ENCODE data around the gene NBPF15.
"Not testable (repeated sequence)": the region's sequence is repeated elsewhere in the genome, so short reads cannot be mapped to it uniquely, and the experiment has no call there.

Gene NBPF15, protein sequence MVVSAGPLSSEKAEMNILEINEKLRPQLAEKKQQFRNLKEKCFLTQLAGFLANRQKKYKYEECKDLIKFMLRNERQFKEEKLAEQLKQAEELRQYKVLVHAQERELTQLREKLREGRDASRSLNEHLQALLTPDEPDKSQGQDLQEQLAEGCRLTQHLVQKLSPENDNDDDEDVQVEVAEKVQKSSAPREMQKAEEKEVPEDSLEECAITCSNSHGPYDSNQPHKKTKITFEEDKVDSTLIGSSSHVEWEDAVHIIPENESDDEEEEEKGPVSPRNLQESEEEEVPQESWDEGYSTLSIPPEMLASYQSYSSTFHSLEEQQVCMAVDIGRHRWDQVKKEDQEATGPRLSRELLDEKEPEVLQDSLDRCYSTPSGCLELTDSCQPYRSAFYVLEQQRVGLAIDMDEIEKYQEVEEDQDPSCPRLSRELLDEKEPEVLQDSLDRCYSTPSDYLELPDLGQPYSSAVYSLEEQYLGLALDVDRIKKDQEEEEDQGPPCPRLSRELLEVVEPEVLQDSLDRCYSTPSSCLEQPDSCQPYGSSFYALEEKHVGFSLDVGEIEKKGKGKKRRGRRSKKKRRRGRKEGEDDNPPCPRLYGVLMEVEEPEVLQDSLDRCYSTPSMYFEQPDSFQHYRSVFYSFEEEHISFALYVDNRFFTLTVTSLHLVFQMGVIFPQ

DNA sequence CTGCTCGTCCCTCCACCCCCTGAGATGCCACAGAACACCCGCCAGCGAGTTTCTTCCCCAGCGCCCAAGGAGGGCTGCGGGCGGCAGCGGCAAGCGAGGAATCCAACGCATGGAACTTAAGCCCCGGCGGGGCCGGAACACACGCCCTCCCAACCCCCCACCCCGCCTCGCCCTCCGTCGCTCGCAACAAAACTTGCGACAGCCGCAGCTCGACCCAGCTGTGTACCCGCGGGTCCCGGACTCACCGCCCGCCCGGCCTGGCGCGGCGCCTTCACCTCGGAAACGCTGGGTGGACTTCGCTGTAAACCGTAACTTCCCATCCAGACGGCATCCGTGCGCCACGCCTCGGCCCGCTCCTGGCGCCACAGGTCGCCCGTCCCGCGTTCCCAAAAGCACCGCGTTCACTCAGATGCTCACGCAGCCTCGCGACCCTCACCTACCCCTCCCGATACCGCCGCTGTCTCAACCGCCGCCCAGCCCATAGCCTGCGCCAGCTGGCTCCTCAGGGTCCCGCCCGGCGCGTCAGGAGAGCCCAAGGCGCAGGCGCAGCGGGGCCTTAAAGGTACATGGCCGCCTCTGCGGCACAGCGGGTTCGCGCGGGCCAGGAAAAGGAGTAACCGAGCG is at the start of gene NBPF15:
Gene NBPF15, minus strand, starts transcription at position 534 of the 624 bp plus-strand sequence. CDS start 21,666 bp downstream, outside the sequence.
- DNase-seq (ENCODE audit: low spot score) = peak; percentile 27

DNA sequence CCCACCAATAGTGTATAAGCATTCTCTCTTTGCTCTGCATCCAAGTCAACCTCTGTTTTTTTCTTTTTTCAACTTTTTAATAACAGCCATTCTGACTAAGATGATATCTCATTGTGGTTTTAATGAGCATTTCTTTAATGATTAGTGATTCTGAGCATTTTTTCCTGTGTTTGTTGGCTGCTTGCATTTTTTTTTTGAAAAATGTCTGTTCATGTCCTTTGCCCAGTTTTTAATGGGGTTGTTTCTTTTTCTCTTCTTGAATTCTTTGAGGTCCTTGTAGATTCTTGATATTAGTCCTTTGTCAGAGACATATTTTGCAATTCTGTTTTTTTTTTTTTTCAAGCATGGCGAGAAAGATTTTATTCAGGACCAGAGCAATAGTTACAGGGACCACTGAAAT is 35.0 kb upstream of the NBPF15 start:
- not testable (repeated sequence) for DNase-seq (ENCODE audit: low spot score)

DNA sequence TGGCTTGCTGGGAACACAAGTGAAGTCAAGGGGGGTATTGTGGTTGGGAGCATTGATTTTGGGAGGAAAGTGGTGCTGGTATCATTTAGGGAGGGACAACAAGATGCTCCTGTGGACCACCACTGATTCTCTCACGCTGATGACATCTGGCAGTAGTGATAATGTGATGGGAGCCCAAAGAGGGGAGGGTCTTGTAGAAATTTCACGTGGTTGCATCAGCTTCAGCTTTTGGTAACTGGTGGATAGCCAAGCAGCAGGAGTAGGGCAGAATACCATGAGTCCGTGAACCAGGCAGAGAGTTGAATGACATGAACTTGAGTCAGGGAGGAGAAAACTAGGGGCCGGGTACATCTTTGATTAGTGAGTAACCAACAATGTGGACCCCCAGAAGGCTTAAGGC is 32.7 kb upstream of the NBPF15 start:
- peak; percentile 27 for DNase-seq (ENCODE audit: low spot score)

DNA sequence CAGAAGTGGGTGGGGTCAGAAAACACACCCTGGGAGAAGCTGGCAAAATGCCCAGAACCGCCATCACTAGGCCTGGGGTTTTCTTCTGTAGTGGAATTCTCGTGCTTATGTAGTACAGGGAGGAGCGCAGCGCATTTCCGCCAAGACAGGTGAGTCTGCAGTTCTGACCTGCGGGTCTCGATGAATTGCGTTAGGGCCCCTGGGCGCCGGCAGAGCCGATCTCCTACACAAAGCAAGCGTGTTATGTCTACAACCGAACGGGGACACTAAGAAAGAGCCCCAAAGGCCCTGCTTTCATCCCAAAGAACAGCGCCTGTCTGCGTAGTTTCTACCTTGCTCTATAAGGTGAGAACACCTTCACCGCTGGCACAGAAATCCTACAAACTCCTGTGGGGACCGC is 28.9 kb upstream of the NBPF15 start:
- not testable (repeated sequence) for DNase-seq (ENCODE audit: low spot score)

DNA sequence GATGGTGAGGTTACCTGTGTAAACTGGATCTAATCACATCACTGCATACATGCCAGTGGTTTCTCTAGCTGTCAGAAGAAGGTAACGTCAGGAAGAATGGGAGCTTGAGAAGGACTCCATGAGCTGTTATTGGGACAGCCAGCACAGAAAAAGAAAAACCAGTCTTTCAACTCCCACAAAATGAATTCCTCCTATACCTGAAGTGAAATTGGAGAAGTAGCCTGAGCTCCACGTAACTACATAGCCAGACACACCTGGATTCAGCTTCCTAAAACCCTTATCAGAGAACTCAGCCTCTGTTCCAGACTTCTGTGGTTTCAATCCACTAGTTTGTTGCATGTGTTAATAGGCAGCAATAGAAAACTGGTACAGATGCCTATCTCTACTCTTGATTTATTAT is 25.5 kb upstream of the NBPF15 start:
- DNase-seq (ENCODE audit: low spot score) = peak; percentile 0

DNA sequence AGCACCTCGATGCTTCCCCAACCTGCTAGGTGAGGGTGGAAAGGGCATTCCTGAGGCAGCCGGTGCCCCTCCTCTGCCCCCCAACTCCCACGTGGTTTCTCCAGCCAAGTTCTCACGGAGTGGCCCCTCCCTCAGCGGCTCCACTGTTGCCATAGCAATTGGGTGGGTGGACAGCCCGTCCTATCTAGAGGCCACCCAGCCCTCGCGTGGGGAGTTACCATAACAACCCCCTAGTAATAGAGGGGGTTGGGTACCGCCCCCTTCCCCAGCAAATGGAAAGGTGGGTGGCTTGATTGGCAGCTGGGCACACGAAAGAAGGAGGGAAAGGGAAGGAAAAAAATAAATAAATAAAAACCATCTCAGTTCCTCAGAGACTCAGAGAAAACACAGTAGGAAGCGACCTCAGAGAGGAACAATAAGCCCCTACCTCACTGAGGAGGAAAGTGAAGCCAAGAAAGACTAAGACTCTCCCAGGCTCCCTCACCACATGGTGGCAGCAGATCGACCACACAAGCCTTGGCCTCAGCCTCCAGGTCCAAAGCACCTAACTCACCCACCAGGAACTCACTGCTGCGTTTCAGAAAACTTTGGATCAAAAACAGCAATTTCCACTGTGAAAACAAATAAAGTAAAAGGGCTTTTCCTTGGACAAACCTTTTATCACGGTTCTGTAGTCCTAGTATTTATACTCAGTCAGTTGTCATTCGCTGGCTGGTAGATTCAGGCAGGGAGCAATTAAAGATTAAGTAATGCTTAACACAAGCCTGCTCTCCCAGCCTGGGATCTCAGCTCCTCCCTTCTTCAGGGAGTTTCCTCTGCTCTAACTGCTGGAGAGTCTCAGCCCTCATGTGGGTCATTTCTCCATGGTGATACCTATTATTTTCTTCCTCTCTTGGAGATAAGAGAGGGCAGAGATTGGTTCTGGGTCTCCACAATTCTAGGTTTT is 23.9 kb upstream of the NBPF15 start:
- DNase-seq (ENCODE audit: low spot score) = not testable (repeated sequence)

DNA sequence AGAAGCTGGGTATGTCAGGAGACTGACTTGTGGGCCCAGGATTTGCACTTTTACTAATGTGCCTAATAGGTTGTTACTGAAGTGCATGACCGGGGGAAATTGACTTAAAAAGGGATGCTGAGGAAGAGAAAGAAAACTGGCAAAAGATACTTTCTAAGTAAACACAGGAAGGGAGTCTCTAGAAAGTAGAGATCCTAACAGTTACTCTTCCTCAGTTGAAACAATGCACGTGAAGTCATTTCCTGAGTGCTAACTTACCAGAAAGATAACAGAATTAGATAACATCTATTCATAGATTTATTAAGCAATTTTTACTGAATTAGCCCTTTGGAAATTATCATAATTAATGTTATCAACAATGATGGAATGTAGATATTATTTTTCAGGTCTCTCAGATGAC is 12.4 kb upstream of the NBPF15 start:
- not testable (repeated sequence) for DNase-seq (ENCODE audit: low spot score)

DNA sequence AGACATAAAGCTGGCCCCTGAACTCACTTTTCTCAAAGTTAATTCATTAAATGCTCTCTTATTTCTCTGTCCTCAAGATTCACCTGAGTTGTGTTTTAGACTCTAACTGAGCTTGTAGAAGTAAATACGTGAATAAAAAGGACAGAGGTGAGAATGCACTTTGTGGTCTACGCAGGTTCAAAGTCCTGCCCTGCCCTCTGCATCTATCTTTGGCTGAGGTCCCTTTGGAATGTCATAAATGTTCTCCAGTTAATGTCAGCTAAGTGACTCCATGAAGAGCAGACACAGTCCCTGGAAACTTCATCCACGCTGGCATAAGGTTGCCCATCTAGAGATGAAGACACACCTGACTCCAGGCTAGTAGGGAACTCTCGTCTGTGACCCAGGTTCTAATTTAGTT is 10.0 kb upstream of the NBPF15 start:
- DNase-seq (ENCODE audit: low spot score) = peak; percentile 41

DNA sequence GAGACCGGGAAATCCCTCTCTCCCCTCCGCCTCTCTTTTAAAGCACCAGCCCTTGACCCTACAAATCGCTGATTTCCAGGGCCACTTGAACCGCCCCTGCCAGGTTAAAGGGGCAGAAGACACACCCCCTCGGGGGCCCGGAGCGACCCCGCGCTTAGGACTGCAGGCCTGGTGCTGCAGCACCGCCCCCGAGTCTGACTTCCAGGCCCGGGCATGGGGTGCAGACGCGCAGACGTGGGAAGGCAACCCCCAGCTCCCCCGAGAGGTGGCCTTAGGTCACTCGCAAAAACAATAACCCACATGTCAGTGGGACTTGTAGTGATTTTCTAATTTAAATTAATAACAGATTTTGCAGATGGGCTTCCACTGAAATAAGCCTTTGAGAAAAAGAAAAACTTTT is 309 bp upstream of the NBPF15 start:
- DNase-seq (ENCODE audit: low spot score) = not testable (repeated sequence)

DNA sequence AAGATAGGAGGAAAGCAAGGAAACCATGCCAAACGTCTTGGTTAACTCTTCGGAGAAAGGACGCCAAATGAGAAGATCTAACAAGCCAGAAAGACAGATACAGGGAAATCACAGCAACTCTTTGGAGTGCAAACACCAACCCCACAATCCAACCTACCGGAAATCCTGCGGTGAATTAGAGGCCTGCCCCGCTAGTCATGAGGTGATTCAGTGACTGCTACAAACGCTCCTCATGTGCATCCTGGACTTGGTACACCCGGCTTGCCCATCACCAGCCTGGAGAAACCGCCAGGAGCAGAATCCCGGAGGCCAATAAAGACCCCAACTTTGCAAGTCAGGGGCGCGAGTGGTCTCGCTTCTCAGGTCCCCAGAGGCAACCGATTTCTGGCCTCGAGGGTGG is 783 bp downstream of the NBPF15 start:
- DNase-seq (ENCODE audit: low spot score) = not testable (repeated sequence)

DNA sequence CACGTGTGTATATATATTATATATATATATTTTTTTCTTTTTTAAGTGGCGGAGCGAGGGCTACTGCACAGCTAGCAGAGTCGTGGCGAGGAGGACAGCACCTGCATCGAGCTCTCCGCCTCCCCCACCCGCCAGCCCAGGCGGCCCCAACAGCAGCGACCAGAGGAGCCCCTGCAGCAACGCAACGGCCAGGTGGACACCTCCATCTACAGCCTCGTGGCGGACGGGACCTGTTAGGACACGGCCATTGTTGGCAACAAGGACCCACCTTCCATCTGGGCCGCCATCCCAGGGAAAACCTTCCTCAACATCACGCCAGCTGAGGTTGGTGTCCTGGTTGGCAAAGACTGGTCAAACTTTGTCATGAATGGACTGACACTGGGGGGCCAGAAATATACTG is 19.1 kb downstream of the NBPF15 start:
- not testable (repeated sequence) for DNase-seq (ENCODE audit: low spot score)

DNA sequence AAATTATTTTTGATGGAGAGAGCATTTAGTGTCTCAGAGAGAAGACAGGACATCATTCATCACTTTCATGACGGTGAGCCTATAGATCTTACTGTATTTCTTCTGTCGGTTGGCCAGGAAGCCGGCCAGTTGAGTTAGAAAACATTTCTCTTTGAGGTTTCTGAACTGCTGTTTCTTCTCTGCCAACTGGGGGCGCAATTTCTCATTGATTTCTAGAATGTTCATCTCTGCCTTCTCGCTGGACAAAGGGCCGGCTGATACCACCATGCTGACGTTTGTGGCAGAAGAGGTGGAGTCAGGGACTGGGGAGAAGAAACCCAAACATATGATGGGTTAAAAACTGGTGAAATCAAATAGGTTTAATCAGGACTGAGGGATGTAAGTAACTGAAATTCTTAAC is 21.7 kb downstream of the NBPF15 start:
- DNase-seq (ENCODE audit: low spot score) = not testable (repeated sequence)

DNA sequence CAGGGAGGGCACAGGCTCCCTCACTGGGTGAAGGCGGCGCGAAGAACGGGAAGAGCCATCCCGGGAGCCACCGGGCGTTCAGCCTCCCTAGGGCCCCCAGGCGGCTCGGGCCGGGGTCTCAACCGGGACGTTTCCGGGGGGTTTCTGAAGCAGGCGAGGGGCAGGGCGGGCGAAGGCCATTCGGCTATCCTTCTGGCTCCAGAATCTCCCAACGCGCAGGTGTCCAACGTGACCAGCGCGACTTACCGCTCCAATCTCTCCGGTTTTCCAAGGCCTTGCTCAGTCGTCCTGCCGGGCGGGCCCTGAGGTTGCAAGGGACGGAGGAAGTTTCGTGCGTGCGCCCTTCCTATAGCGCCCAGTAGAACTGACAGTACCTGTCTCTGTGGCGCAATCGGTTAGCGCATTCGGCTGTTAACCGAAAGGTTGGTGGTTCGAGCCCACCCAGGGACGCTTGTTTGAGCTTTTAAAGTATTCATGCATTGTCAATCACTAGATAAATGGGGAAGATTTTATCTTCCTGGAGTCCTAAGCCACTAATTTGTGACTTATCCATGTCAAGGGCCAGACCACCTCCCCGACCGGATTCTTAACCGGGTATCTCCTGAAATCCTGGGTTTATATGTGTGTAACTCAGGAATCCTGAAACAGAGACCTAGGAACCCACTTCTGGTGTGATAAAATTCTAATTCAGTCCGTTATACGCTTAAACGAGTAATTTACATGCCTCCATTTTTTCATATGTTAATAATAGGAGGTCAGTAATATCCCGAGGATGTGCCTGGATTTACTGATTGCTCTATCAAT is 42.4 kb downstream of the NBPF15 start:
- peak; percentile 51 for DNase-seq (ENCODE audit: low spot score)

DNA sequence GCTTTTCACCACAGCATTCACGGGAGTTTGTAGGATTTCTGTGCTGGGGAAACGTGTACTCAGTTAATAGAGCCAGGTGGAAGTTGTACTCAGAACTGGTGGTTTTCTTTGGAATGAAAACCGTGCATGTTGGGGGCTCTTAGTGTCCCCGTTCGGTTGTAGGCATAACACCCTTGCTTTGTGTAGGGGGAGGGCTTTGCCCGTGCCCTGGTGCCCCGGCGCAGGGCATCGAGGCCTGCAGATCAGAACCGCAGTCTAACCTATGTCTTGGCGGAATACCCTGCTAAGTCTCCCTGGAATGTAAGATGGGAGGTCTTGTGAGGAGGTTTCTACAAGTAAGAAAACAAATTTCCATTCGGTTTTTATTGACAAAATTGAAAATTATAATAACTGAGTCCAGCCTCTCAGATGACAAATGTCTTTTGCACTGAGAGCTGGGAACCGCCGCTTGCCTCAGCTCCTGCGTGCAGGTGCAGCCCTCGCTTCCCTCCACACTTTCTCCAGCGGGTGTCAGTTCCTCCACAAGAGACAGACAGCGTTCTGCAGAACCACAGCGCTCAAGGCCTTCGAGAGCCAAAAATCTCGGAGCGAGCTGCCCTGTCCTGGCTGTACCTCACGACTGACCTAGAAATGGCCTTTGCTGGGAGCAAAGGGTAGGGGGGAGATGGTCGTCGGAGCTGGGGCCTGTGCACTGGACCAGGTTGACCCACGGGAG is 47.9 kb downstream of the NBPF15 start:
- DNase-seq (ENCODE audit: low spot score) = not testable (repeated sequence)

DNA sequence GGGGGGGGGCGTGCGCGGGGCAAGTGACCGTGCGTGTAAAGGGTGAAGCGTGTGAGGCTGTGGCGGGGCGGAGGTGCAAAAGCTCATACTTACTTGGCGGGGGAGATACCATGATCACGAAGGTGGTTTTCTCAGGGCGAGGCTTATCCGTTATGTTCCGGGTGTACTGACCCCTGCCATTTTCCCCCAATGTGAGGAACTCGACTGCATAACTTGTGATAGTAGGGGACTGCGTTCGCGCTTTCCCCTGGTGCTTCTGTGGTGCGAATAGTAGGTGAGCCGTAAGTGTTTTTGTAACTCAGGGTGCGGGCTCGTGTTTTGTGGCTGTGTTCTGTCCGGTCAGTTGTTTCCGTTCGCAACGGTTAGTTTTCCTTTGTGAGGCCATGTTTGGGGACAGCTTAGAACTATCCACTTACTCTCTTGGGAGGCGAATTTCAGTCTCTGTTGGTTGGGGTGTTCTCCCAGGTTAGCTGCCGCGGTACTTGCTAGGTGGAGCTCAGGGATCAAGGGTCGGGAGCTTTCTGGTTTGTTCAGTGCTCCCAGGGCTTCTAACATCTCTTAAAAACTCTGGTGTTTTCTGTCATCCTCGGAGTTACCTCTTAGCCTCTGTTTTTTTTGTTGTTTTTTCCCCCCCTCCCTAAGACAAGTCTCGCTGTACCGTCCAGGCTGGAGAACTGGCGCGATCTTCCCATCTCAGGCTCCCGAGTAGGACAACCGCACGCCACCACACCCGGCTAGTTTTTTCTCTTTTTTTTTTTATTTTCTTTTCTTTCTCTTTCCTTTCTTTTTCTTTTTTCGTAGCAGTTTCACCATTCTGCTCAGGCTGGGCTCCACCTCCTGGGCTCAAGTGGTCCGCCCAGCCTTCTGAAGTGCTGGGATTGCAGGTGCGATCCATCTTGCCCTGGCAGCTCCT is 48.7 kb downstream of the NBPF15 start:
- DNase-seq (ENCODE audit: low spot score) = peak; percentile 96

DNA sequence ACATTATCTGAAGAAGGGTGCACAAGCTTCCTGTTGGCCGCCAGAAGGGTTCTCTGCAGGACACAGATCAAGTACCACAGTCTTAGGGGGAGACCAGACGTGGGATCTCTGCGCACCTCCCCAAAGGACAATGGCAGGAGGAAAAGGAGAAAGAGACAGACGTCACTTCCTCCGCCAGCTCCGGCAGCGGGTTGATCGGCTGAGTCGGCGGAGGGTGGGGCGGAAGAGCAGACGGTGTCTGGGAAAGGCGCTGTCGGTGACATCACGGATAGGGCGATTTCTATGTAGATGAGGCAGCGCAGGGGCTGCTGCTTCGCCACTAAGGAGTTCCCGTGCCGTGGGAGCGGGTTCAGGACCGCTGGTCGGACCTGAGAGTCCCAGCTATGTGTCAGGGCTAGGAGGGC is 49.4 kb downstream of the NBPF15 start:
- DNase-seq (ENCODE audit: low spot score) = peak; percentile 68

DNA sequence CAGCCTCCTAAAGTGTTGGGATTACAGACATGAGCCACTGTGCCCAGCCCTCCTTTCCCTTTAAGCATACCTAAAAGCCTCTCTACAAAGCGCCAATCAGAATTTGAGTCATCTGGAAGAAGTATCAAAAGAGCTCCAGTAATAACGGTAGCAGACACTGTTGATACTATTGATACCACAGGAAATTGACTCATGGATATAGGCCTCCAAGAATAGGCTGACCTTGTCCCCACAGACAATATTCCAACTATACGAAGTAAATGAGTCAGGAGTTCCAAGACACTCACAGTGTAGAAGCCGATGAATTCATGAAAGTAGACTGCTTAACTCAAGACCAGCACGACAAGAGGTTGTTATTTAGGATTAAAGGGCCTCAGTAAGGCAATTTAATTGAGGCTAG is 58.7 kb downstream of the NBPF15 start:
- not testable (repeated sequence) for DNase-seq (ENCODE audit: low spot score)

DNA sequence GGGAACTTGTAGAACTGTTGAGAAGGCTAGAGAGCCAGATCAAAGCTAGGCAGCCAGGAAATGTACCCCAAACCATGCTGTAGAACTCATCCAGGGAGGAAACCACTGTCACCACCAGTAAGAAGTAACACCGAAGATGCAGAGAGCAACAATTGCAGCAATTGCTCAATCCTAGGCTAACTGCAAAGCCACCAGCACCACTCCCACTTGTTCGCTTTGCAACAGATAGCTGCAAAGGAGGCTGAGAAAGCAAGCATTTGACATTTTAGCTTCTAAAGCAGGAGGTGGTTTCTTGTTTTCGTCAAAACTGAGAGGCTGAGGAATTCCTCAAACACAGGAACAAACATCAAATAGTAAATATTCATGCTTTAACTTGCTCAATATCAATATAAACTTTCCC is 89.8 kb downstream of the NBPF15 start:
- DNase-seq (ENCODE audit: low spot score) = not testable (repeated sequence)
